NCI-H1092 (cell line): ENCODE measurements around the gene MEGF6.
"Not testable (repeated sequence)": the region's sequence is repeated elsewhere in the genome, so short reads cannot be mapped to it uniquely, and the experiment has no call there.

Experiments
- DNase-seq: peaks from one replicate; lab custom pipeline; 2025; lab: John Stamatoyannopoulos, UW

The MEGF6 gene

DNA sequence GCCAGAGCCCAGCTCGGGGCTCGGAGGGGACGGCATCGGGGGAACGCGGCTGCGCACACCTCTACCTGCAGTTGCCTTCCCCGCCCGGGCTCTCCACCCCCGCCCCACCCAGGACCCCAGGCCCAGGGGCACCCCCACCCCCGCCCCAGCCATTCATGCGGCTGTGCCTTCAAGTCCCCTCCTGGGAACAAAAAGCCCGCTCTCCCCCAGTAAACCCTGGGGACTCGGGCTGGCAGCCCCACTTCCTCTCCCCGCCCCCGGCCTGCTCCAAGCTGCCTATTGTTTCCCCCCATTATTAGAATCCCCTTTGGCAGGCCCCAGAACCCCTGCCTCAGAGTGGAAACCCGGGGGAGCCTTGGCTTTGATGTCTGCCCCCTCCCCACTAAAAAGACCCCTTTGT is 18.0 kb downstream of the MEGF6 start:
- DNase-seq: no peak

DNA sequence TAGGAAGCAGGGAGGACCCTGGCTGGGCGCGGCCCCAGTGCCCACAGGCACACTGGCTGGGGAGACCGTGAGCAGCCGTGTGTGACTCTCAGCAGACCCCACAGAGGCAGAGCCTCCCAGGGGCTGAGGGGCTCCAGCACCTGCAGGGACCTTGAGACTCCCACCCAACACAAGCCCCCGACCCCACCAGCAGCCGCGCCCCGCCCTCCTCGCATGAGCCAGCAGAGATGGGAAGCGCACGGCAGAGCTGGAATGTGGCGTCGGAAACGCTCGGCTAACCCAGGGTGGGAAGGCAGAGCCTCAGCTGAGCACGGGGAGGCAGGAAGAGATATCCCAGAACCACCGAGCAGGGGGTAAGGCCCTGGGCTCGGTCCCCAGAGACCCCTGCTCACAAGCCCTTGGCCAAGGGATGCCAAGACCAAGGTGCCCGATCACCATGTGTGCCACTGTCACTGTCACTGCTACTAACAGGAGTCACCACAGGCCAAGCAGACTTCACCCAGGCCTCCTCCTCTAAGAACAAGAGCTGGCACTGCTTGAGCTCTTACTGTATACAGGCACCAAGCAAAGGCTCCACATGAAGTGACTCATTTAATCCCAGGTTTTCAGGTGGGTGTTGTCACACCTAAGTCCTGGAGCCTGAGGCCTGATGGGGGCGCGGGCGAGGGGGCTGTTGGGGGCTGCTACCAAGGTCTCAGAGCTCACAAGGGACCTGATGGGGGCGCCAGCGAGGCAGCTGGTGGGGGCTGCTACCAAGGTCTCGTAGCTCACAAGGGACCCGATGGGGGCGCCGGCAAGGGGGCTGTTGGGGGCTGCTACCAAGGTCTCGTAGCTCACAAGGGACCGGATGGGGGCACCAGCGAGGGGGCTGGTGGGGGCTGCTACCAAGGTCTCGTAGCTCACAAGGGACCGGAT is 20.1 kb downstream of the MEGF6 start:
- DNase-seq: no peak

DNA sequence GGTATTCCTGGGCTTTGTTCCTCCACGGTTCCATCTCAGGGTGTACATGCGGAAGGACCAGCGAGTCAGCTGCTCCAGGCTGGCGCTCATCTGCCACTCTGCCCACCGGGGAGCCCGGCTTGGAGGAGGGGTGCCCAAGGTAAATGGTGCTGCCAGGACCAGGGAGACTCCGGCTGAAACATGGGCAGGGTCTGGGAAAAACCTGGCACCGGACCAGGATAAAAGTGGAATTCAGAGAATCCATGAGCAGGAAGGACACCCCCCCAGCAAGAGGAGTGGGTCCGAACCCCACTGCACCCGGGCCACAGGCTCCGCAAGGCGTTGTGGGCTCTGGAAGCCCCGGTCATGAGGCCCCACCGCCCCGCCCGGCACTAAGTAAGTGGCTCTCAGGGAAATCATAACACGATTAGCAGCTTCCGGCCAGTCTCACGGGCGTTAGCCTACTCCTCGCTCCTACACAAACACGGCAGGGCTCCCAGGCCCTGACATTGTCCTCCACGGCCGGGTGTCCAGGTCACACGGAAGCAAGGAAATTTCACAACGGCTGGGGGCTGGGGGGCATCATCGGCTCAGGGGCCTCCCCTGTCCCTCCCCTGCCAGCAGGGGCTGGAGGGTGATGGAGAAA is 21.1 kb downstream of the MEGF6 start:
- DNase-seq: no peak

DNA sequence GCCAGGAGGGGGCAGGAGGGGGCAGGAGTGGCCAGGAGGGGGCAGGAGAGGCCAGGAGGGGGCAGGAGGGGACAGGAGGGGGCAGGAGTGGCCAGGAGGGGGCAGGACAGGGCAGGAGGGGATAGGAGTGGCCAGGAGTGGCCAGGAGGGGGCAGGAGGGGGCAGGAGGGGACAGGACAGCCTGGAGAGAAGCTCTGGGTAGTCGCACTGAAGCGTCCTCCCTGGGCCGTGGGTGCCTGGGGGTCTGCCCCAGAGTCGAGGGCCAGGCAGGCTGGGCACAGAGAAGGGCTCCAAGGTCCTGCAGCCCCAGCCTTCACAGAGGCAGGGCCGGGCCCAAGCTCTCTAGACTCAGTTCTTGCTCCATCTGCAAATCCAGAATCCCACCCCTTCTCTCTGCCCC is 22.9 kb downstream of the MEGF6 start:
- DNase-seq: no peak

DNA sequence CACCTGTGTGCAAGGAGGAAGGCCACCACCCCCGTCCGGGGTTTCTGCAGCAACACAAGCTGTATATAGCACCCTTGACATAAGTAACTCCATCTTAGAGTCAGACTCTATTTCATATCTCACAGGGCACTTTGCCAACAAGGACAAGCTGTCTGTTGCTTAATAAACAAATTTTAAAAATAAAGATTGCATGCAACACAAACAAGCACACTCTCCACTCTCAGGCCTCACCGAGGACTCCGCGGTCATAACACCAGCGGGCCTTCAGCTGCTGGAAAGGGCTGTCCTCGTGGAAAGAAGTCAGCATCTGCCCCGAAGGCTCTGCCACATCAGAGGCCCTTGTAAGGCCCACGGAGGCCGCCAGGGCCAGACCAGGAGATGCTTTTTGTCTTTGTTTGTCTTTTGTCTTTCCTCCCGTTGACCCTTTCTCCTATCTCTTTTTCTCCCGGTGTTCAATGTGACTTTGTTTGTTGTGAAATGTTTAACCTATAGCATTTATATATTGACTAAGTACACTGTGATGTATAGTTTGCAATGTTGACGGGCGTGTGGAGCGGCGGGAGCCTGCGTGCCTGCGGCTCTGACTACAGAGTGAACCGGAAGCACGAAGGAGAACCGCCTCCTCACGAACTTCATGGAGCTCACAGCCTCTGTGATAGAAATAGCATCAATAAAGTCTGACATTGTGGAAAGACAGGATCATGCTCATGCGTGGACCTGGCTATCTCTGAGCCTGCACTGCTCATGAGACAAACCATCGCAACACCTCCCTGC is 24.1 kb downstream of the MEGF6 start:
- no peak for DNase-seq

DNA sequence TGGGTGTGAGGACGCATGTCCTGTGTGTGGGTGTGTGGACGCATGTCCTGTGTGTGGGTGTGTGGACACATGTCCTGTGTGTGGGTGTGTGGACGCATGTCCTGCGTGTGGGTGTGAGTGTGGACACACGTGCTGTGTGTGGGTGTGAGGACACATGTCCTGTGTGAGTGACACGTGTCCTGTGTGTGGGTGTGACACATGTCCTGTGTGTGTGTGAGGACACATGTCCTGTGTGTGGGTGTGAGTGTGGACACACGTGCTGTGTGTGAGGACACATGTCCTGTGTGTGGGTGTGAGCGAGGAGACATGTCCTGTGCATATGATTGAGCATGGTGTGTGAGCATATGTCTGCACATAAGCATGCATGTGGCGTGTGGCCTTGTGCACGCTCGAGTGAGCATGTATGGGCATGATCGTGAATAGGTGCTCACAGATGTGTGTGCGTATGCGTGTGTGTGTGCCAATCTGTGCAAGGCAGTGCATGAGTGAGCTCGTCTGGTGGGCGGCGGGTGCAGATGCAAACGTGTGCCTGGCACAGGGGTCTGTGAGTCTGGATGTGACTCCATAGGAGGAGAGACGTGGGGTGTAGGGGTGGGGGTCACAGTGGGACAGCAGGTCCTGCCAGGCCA is 25.3 kb downstream of the MEGF6 start:
- DNase-seq: no peak

DNA sequence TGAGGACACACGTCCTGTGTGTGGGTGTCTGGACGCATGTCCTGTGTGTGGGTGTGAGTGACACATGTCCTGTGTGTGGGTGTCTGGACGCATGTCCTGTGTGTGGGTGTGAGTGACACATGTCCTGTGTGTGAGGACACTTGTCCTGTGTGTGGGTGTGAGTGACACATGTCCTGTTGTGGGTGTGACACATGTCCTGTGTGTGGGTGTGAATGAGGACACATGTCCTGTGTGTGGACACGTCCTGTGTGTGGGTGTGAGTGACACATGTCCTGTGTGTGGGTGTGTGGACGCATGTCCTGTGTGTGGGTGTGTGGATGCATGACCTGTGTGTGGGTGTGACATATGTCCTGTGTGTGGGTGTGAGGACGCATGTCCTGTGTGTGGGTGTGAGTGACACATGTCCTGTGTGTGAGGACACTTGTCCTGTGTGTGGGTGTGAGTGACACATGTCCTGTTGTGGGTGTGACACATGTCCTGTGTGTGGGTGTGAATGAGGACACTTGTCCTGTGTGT is 25.9 kb downstream of the MEGF6 start:
- not testable (repeated sequence) for DNase-seq

DNA sequence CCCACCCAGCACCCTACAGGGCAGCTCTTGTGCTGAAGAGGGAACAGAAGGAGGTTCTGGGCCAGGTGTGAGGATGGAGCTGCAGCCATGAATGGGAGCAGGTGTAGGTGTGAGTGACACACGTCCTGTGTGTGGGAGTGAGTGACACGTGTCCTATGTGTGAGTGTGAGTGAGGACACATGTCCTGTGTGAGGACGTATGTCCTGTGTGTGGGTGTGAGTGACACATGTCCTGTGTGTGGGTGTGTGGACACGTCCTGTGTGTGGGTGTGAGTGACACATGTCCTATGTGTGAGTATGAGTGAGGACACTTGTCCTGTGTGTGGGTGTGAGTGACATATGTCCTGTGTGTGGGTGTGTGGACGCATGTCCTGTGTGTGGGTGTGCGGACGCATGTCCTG is 26.4 kb downstream of the MEGF6 start:
- DNase-seq: no peak

DNA sequence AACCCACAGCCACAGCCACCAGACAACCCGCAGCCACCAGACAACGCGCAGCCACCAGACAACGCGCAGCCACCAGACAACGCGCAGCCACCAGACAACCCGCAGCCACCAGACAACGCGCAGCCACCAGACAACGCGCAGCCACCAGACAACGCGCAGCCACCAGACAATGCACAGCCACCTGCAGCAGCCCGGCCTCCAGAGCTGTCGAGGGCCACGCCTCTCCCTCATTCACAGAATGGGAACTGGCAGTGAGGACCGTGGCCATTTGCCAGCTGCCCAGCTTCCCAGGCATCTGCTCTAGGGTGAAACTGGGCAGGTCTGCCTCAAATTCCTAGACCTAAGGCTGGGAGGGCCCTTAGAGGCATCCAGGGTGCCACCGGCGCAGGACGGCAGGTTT is 27.6 kb downstream of the MEGF6 start:
- DNase-seq: not testable (repeated sequence)

DNA sequence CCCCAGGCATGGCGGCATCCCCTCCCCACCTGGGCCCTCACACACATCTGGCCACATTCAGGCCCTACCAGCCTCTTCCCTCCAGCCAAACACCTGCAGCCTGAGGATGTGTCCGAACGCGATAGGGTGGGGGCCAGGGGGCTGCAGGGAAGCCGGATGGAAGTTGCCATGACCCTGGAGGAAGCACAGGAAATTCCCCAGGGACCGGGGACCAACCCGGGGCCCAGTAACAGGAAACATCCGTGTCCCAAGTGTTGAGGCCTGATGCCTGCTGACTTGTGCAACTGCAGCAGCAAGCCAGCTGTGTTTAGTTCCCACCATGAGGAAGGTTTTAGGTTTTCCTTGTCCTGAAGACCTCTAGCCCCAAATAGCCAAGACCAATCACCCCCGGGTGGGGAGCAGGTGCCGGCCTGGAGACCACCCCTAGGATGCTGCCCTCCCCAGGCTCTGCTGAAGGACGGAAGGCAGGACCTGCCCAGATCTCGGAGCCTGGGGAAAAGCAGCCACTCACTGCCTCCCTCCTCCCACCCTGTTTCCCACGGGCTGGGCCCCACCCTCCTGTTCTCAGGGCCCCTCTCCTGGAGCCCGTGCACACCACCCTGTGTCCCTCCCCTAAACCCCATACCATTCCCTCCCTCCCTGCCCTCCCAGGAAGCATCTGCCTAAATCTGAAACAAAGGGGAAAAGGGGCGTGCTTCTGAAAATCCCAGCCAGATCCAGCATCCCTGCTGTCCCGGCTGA is 29.8 kb downstream of the MEGF6 start:
- DNase-seq: no peak

DNA sequence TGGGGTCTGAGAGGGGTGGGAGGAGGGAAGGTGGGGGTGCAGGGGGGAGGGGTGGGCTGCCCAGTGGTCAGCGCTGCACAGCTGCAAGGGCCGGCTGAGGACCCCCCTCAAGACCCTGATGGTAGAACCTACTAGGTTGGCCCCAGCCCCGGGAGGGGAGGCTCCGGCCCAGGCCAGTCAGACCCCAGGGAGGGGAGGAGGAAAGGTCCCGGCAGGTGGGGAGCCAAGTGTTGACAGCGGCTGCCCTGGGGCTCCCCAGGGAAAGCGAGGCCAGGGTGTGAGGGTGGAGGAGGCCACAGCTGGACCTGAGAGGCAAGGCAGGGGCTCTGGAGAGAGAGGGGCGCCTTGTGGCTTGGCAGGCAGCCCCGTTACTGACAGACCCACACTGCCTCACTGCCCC is 31.1 kb downstream of the MEGF6 start:
- no peak for DNase-seq

DNA sequence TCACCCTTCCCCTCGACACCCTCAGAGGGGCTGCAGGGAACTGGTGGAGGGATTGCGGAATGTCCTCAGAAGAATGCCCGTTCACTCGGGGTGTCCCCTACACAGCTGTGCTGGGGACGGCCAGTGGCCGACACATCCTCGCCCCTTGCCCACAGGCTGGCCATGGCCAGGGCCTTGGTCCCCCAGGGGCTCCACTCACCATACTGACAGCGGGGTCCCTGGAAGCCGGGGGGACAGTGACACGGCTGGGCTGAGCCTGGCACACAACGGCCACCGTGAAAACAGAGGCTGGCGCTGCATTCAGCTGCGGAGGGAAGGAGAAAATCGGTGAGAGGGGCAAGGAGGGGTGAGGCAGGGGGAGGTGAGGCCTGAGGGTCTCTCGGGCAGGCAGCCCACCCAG is 31.7 kb downstream of the MEGF6 start:
- DNase-seq: no peak

DNA sequence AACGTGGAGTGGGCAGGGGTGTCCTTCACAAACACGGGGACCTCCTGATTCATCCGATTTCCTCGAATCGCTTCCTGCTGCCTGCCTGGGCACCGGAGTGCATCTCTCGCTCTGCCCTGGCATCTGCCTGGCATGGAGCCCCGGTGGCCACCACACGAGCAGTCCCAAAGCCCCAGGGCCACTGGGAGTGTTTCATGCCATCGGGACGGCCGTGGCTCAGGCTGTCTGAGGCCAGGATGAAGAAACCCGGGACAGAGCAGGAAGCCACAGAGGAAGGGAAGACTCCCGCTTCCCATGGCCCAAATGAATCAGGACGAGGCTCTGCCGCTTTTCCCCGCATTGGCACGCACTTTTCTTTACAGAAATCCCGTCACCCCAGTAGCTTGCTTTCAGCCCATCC is 32.4 kb downstream of the MEGF6 start:
- no peak for DNase-seq

DNA sequence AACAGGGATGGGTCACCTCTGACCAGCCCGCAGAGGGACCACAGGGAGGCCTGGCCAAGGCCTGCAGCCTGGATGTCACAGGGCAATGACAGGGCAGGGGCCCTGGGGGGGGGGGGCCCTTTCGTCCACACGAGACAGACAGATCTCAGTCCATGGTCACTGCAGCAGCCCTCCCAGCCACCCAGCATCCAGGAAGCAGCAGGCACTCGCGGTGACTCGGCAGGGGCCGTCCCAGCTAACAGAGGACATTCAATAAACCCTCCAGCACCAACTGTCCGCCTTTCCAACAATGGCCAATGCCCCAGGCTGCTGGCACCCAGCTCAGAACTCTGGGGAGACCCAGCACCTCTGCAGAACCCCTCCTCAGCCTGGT is 32.9 kb downstream of the MEGF6 start:
- DNase-seq: no peak

DNA sequence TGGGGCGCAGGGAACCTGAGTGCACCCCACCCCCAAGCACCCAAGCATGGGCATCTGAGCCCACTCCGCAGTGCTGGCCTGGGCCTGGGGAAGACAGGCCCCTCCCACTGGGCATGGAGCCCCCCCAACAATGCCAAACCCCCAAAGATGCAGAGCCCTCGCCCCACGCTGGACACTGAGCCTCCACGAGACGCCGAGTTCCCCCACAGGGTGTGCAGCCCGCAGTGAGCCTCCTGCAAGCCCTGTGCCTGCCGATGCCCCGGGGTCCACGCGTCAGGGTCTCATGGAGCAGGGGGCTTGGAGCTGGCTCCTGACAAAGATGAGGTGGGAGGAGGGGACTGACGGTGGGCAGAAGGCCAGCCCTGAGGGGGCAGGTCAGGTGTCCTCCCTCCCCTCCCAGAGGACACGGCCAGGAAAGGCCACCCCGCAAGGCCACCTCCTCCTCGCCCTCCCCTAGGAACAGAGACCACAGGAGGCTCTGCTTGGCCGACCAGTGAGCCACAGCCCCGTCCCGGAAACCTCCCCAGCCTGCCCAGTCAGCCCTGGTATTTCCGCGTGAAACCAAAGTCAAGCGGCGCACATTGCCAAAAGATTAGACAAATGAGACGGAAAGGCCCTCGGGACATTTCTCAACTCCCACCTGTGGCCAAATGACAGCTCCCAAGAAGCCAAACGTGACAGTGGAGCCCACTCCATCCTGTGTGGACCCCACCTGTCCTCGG is 33.4 kb downstream of the MEGF6 start:
- no peak for DNase-seq

DNA sequence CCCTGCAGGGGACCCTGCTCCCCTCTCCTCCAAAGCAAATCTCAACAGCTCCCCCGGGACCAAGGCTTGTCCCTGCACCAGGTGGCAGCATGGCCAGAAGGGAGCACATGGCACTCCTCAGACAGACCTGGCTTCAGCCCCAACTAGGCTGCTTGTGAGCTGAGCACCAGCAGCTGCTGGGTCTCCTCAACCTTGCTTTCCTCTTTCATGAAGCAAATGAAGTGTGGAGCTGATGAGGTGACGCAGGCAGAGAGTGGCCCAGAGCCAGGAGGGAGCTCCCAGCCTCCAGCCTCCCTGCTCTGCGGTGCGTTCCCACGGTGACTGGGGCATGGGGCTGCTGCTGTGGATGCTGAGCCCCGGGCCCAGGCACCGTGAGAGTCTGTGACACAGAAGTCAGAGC is 34.0 kb downstream of the MEGF6 start:
- DNase-seq: peak; percentile 83

DNA sequence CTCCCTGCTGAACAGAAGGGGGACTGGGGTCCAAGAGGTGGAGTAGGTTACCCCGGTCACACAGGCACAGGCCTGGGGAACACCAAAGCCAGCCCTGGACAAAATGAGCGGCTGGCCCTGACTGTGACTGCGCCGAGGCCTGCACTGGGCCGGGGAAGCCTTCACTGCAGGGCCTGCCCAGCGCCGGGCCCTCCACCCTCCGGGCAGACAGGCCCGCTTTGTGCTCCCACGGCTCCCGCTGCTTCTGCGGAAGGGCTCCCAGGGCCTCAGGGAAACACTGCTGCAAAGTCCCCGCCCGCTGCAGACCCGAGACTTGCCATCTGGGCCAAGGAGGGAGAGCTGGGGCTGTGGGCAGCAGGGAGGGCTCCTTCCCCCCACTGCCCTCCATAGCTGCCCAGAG is 35.3 kb downstream of the MEGF6 start:
- DNase-seq: no peak

DNA sequence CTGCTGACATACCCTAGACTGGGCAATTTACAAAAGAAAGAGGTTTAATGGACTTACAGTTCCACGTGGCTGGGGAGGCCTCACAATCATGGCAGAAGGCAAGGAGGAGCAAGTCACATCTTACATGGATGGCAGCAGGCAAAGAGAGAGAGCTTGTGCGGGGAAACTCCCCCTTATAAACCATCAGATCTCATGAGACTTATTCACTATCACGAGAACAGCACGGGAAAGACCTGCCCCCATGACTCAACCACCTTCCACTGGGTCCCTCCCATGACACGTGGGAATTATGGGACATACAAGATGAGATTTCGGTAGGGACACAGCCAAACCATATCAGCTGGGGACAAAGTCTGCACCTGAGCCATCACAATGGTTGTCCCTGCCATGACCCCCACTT is 35.8 kb downstream of the MEGF6 start:
- DNase-seq: not testable (repeated sequence)

DNA sequence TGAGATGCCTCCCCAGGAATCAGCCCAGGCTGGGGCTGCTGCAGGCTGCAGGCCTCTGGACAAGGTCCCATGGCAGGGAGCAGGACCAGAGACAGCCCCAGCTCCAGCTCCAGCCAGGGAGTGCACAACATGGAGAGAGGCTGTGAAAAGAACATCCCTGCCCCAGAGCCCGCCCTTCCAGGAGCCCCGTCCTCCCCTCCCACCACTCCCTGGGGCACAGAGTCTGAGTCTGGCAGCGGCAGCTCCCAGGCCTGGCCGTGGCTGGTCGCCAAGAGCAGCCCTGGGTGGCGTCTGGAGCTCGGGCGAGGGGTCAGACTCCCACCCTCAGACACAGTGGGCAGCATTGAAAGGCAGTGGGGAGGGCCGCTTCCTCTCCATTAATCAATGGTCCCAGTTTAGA is 37.8 kb downstream of the MEGF6 start:
- no peak for DNase-seq

DNA sequence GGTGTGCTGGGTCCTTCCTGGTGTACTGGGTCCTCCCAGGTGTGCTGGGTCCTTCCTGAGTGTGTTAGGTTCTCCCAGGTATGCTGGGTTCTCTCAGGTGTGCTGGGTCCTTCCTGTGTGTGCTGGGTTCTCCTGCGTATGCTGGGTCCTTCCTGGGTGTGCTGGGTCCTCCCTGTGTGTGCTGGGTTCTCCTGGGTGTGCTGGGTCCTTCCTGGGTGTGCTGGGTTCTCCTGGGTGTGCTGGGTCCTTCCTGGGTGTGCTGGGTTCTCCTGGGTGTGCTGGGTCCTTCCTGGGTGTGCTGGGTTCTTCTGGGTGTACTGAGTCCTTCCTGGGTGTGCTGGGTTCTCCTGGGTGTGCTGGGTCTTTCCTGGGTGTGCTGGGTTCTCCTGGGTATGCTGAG is 38.7 kb downstream of the MEGF6 start:
- DNase-seq: not testable (repeated sequence)

DNA sequence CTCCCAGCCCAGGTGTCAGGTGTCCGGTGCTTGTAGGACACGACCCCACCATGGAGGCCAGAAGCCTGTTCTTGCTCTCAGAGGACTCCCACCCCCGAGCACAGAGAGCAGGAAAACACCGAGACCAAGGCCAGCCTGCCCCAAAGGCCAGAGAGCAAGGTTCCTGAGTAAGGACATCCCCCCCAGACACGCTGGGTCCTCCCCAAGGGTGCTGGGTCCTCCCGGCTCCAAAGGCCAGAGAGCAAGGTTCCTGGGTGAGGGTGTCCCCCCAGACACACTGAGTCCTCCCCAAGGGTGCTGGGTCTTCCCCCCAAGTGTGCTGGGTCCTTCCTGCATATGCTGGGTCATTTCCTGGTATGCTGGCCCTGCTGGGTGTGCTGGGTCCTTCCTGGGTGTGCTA is 40.0 kb downstream of the MEGF6 start:
- no peak for DNase-seq
